CMK (cell line): ENCODE results near the gene MNAT1.
"Not testable (repeated sequence)": the region's sequence is repeated elsewhere in the genome, so short reads cannot be mapped to it uniquely, and the experiment has no call there.

ENCODE experiments used
- DNase-seq: peaks from one replicate; pipeline ENCODE4 v3.0.0-alpha.2; 2010; ENCODE audit warnings: low read depth

Gene MNAT1

DNA sequence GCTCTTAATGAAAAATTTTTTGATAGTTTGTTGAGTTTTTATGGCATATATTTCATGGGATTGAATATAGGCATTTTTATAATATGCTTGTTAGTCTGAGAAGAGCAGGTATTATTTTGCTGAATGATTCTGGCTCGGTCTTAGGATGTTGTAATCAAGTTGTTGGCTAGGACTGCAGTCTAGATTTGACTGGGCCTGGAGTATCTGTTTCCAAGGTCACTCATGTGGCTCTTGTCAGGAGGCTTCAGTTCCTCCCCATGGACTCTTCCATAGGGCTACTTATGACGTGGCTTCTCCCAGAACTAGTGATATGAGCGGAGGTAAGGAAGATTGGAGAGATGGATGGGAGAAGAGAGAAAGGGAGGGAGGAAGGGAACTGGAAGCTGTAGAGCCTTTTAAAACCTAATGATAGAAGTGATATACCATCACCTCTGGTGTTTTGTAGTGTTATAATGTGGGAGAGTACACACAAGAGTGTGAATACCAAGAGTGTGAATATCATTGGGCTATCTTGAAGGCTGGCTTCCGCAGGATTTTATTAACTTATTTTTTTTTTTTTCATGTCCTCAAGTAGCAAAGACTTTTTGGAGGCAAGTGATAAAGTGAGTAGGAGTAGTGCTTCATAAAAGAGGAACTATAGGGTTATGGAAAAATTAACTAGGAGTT lies 4.4 kb downstream of the MNAT1 start:
- no peak for DNase-seq

DNA sequence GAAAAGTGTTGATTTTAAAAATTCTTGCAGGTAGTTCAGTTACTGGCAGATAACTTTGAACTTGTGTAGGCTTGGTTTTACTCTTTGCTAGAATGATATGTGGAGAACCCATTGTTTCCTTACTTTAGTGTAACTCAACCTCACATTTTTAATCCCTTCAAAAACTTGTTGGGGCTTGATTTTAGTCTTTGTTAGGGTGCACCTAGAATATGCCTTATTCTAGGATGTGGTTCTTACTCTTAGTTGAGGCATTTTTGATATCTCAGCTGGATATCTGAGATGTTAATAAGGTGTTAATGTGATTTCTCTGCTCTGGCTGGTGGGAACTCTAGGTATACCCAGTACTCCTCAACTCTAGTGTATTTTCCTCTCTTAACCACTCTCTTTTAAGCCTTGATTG lies 10.0 kb downstream of the MNAT1 start:
- DNase-seq, result no peak

GRCh38 chr14:60753264-60754119 lies 18.9 kb downstream of the MNAT1 start:
- no peak for DNase-seq

DNA sequence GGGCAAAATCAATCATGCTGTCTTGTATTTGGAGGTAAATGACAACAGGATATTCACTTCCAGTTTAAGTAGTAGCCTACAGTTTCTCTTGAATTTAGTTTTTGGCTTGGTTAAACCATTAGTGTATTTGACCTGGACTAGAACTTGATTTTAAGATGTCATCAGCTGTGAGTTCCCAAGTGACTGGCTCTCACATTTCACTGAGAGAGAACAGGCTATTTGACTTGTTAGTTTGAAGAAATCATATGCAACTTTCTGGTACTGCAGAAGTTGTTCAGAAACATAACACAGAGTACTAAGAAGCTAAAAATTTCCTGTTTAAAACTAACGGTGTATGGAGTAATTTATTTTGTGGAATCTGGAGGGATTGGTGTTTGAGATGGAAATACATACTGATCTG lies 22.3 kb downstream of the MNAT1 start:
- no peak for DNase-seq

DNA sequence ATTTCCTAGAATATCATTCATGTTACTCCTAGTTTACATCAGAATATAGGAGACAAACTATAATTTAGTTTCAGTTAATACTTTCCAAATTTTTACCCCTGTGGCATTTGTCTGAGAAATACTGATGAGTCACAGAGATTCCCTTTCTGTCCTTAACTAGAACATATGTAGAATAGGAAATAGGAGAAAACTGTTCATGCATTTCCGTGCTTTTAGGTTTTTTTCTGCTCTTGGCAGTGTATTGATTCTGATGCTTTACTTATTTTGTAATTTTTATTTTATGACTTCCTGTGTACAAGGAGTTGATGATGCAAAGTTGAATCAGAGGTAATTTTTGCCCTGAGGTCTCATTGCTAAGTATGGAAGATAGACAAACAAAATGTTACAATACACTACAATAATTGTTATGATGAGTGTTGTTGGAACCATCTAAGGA lies 23.0 kb downstream of the MNAT1 start:
- DNase-seq, result no peak

GRCh38 chr14:60758885-60759284 lies 24.3 kb downstream of the MNAT1 start:
- no peak for DNase-seq

DNA sequence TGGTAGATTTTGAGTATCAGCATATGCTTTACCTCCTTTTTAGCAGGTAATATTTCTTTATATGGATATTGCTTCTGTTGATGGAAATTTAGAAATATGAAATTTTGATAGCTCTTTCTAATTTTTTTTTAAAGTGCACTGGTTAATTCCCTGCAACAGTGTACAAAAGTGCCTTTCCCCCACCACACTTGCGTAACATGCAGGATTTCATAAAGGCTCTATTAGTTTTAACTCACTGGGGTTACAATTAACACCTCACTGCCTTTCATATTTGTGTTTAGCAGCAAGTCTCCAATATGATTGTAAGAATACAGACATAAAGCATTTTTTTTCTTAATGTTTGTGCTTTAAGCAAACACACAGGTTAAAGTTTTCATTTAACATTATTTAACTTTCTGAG lies 25.6 kb downstream of the MNAT1 start:
- DNase-seq, result no peak

DNA sequence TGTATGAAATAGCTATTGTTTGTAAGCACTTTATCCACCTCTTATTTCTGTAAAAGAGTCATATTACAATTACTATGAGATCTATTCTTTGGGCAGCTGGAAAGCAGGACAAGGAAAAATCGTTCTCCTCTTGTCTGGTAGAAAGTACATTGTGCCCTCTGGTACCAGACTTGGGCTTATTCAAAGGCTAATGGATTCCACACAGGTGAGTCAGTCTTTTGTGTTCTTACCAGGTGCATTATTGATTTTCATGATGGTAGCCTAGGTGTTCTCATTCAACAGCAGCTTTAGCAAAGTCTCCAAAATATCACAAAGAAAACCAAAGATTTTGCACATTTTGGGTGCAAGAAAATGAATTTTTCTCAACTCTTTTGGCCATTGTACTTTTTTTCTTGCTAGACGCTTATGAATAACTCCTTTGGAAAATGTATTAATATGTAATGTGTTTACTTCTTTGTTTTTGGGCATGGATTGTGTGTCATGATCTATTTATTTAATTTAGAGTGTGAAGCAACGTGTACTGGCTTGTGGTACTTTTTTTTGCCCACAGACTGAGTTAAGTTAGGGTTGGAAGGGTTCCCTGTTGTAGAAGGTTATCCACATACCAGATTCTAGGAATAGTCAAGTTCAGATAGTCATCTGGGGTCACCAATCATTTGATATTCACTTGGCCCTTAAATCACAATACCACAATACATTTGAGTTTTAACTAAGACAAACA lies 26.2 kb downstream of the MNAT1 start:
- DNase-seq, result no peak

DNA sequence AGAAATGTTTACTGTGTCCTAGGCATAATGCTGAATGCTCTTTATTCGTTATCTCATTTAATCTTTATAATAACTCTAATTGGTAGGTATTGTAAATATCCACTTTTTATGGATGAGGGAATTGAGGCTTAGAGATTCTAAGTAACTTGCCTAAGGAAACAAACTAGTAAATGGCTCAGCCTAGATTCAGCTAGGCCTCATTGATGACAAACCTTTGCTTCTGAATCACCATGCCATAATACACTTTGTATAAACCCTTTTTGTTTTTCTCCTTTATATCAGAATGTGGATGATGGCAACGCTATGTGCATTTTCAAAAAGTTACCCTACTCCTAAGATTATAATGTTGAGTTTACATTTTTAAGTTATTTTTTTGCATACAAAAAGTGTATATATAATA lies 34.0 kb downstream of the MNAT1 start:
- no peak for DNase-seq

GRCh38 chr14:60771117-60771516 lies 36.6 kb downstream of the MNAT1 start:
- no peak for DNase-seq

DNA sequence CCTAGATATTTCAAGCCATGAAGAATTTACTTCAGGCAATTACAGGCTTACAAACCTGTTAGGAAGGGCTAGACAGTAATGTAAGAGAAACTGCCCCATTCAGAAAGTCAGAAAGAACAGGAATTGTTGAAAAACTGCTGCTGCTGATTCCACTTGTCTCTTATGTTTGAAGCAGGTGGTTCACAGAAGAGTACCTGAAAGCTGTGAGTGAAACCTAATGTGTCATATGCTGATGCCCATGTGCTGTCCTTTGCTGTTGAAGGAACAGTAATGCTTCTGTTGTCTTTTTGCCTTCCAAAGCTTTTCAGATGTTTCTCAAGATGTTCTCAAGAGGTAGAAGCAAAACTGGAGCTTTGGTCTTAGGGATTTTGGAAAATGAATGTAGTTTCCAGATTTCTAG lies 39.0 kb downstream of the MNAT1 start:
- DNase-seq, result no peak

- DNase-seq, result no peak
Observed at GRCh38 chr14:60775296-60775695, 40.7 kb downstream of the MNAT1 start.

GRCh38 chr14:60777856-60778578 lies 43.5 kb downstream of the MNAT1 start:
- no peak for DNase-seq

- not testable (repeated sequence) for DNase-seq
Observed at GRCh38 chr14:60779745-60780514, 45.4 kb downstream of the MNAT1 start.

- DNase-seq, result not testable (repeated sequence)
Observed at GRCh38 chr14:60780558-60780957, 46.0 kb downstream of the MNAT1 start.

DNA sequence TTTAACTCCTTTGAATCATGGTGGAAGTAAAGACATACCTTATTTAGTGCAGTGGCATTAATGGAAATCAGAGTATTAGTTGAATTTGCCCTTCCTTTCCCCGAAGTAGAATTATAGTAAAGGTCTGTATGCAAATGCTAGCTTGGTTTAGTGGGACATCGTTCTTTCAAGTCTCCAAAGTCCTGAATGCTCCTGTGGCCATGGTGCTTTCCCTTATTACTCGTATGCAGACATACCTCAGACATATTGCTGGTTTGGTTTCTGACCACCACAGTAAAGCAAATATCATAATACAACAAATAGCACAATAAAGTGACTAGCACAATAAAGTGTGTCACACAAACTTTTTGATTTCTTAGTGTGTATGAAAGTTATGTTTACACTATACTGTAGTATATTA lies 52.3 kb downstream of the MNAT1 start:
- no peak for DNase-seq

DNA sequence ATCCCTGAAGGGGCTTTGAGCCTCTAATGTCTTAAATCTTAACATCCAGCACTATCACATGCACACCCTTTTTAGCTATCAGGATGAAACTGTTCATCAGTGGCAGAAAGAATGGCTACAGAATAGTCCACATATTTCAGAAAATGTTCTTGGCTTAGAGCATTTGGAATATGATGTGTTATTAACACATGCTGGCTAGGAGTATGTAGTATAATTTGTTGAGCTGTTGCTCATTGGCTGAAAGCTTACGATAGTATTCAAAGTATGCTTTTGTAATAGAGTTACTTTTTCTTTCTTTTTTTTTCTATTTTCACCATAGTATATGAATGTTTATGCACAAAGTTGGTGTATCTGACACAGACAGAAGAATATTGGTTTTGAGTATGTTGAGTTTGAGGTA lies 55.1 kb downstream of the MNAT1 start:
- DNase-seq, result no peak

GRCh38 chr14:60790850-60791249 lies 56.3 kb downstream of the MNAT1 start:
- no peak for DNase-seq

GRCh38 chr14:60796434-60796833 lies 61.9 kb downstream of the MNAT1 start:
- no peak for DNase-seq

DNA sequence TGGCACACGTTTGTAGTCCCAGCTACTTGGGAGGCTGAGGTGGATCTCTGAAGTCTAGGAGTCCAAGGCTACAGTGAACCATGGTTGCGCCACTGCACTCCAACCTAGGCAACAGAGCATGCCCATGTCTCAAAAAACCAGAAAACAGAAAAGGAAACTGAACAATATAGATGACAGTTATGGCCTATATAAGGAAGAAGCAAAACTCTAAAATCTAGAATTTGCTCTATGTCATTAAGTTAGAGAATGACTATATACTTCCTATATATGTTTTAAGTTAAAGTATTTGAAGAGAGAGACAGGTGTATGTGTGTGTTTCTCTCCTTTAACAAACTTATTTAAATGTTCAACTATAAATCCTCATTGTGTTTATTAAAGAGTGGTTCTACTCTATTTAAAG lies 65.8 kb downstream of the MNAT1 start:
- DNase-seq, result no peak

GRCh38 chr14:60803871-60804270 lies 69.3 kb downstream of the MNAT1 start:
- DNase-seq, result no peak
